Non-pigmented ciliary epithelial cell (primary cell): Measurements from ENCODE around the gene TECR.
"Not testable (repeated sequence)": the region's sequence is repeated elsewhere in the genome, so short reads cannot be mapped to it uniquely, and the experiment has no call there.

Source experiments
- DNase-seq: peaks from one replicate; pipeline ENCODE4 v3.0.0-alpha.2; 2010; ENCODE audit warnings: low read depth

TECR gene

GRCh38 chr19:14540741-14541525 lies 11.5 kb downstream of the TECR start:
- DNase-seq, result no peak

GRCh38 chr19:14541979-14542378 lies 12.6 kb downstream of the TECR start:
- DNase-seq, result not testable (repeated sequence)

GRCh38 chr19:14542711-14543328 lies 13.4 kb downstream of the TECR start:
- no peak for DNase-seq

- DNase-seq, result no peak
Measured at GRCh38 chr19:14544047-14544446, 14.7 kb downstream of the TECR start.

- DNase-seq, result no peak
Measured at GRCh38 chr19:14544977-14545715, 15.8 kb downstream of the TECR start.

GRCh38 chr19:14545716-14546082 lies 16.3 kb downstream of the TECR start:
- DNase-seq, result no peak

GRCh38 chr19:14550201-14550754 lies 20.9 kb downstream of the TECR start:
- no peak for DNase-seq

GRCh38 chr19:14551134-14552005 lies 22.0 kb downstream of the TECR start:
- not testable (repeated sequence) for DNase-seq

- DNase-seq, result not testable (repeated sequence)
Measured at GRCh38 chr19:14552006-14552360, 22.6 kb downstream of the TECR start.

- DNase-seq, result no peak
Measured at GRCh38 chr19:14553042-14553938, 23.9 kb downstream of the TECR start.

GRCh38 chr19:14553939-14554243 lies 24.5 kb downstream of the TECR start:
- no peak for DNase-seq

GRCh38 chr19:14554382-14554812 lies 25.0 kb downstream of the TECR start:
- DNase-seq, result no peak

GRCh38 chr19:14555918-14556661 lies 26.7 kb downstream of the TECR start:
- DNase-seq, result no peak

GRCh38 chr19:14556662-14557188 lies 27.3 kb downstream of the TECR start:
- DNase-seq, result no peak

- no peak for DNase-seq
Measured at GRCh38 chr19:14558370-14559066, 29.1 kb downstream of the TECR start.

- no peak for DNase-seq
Measured at GRCh38 chr19:14559916-14560775, 30.8 kb downstream of the TECR start.

GRCh38 chr19:14560776-14561108 lies 31.3 kb downstream of the TECR start:
- no peak for DNase-seq

GRCh38 chr19:14561249-14561648 lies 31.9 kb downstream of the TECR start:
- DNase-seq, result no peak
